B cell (primary cell): ENCODE measurements around the gene CRAT. TPM values are rescaled to one million over a fixed set of nuclear protein-coding genes. Genes with fewer than 3 reads are reported as not detected.
"Not testable (repeated sequence)": the region's sequence is repeated elsewhere in the genome, so short reads cannot be mapped to it uniquely, and the experiment has no call there.

Source experiments
- ATAC-seq: fragments of 200-7000 bp; cut with Tn5 transposase; one replicate; pipeline ENCODE4 v1.10.0; 2021; ENCODE audit warnings: low read depth, mild to moderate bottlenecking, moderate number of reproducible peaks, moderate library complexity
- CTCF ChIA-PET: fragments of 350-600 bp; sonication (Branson Sonifier 250); formaldehyde crosslinking; loops from one replicate; lab custom pipeline; 2021; ENCODE audit warnings: antibody characterized with exemption, inconsistent platforms; lab: Charles Lee
- POLR2A ChIA-PET: fragments of 350-600 bp; sonication (Branson Sonifier 250); formaldehyde crosslinking; loops from one replicate; lab custom pipeline; 2021; ENCODE audit warnings: antibody characterized with exemption; lab: Charles Lee
- DNase-seq: peaks from one replicate; pipeline ENCODE4 v3.0.0; 2013
- H2AFZ ChIP-seq: 2 replicates; pipeline ENCODE4 v1.6.1; 2012; ENCODE audit warnings: mild to moderate bottlenecking, low read depth, low read length; ENCODE audit not compliant: insufficient read depth, poor library complexity, severe bottlenecking
- H3K27ac ChIP-seq, 2 donors: 1 replicate in 1 of 2; 2 replicates in 1 of 2; pipeline ENCODE4 v1.5.1; 2012 to 2013; ENCODE audit warnings: low read length in 2 of 2, mild to moderate bottlenecking in 2 of 2, moderate library complexity in 1 of 2
- H3K27me3 ChIP-seq, 4 experiments: fragments of 200-600 bp in 1 of 4; sonication (generic) in 1 of 4; replicated peaks in 1 of 4; 1 replicate in 2 of 4; 2 replicates in 2 of 4; pipeline versions ENCODE4 v1.6.1 to v1.7.0; 2013 to 2016; ENCODE audit warnings: low read length in 3 of 4, mild to moderate bottlenecking in 2 of 4, mixed read lengths in 1 of 4, moderate library complexity in 1 of 4; ENCODE audit not compliant: insufficient read depth in 4 of 4, control insufficient read depth in 3 of 4; ENCODE audit errors: control extremely low read depth in 1 of 4
- H3K36me3 ChIP-seq, 2 experiments: replicated peaks in 1 of 2; 1 replicate in 1 of 2; 2 replicates in 1 of 2; pipeline versions ENCODE4 v1.6.1 to v1.7.1; 2013; ENCODE audit warnings: low read length in 1 of 2; ENCODE audit not compliant: insufficient read depth in 2 of 2, control insufficient read depth in 1 of 2; ENCODE audit errors: control extremely low read depth in 1 of 2, extremely low read depth in 1 of 2
- H3K4me1 ChIP-seq, 2 donors: fragments of 200-600 bp in 1 of 2; sonication (generic) in 1 of 2; 1 replicate in 1 of 2; 2 replicates in 1 of 2; pipeline versions ENCODE4 v1.5.1 to v1.6.1; 2013 to 2017; ENCODE audit warnings: low read length in 2 of 2; ENCODE audit not compliant: control insufficient read depth in 2 of 2, insufficient read depth in 2 of 2
- H3K4me2 ChIP-seq: replicated peaks from 2 replicates; pipeline ENCODE3; 2012; ENCODE audit warnings: mild to moderate bottlenecking, low read depth, low read length; ENCODE audit not compliant: poor library complexity, severe bottlenecking
- H3K4me3 ChIP-seq, 5 experiments: fragments of 200-600 bp in 1 of 5; sonication (generic) in 1 of 5; 1 replicate in 3 of 5; 2 replicates in 2 of 5; pipeline versions ENCODE4 v1.5.1 to v1.7.0; 2011 to 2016; ENCODE audit warnings: low read length in 4 of 5, mild to moderate bottlenecking in 4 of 5, low read depth in 2 of 5, control low read depth in 1 of 5, moderate library complexity in 1 of 5; ENCODE audit not compliant: insufficient read depth in 1 of 5; ENCODE audit errors: control extremely low read depth in 1 of 5, extremely low read depth in 1 of 5
- H3K79me2 ChIP-seq: fragments of 200-600 bp; sonication (generic); one replicate; pipeline ENCODE4 v1.6.0; 2016; ENCODE audit warnings: low read length; ENCODE audit not compliant: control insufficient read depth, insufficient read depth
- H3K9ac ChIP-seq: fragments of 200-600 bp; sonication (generic); 2 replicates; pipeline ENCODE4 v1.6.1; 2017; ENCODE audit warnings: mild to moderate bottlenecking, low read length, moderate library complexity
- H3K9me3 ChIP-seq, 3 donors: one replicate each; pipeline versions ENCODE4 v1.6.1 to v1.7.1; 2013; ENCODE audit warnings: low read length in 2 of 3; ENCODE audit not compliant: control insufficient read depth in 2 of 3, insufficient read depth in 1 of 3; ENCODE audit errors: control extremely low read depth in 1 of 3
- H4K20me1 ChIP-seq: 2 replicates; pipeline ENCODE4 v1.6.0; 2012; ENCODE audit warnings: mild to moderate bottlenecking, low read length; ENCODE audit not compliant: insufficient read depth, control insufficient read depth, poor library complexity, severe bottlenecking
- H3K27ac Mint-ChIP-seq: one replicate; pipeline ENCODE4 v1.8.0; 2021; ENCODE audit warnings: mixed read lengths
- H3K27me3 Mint-ChIP-seq: one replicate; pipeline ENCODE4 v1.8.0; 2021; ENCODE audit warnings: mixed read lengths
- H3K4me1 Mint-ChIP-seq: one replicate; pipeline ENCODE4 v1.8.0; 2021; ENCODE audit warnings: mixed read lengths
- H3K4me3 Mint-ChIP-seq: one replicate; pipeline ENCODE4 v1.8.0; 2021; ENCODE audit warnings: mixed read lengths
- H3K9me3 Mint-ChIP-seq: one replicate; pipeline ENCODE4 v1.8.0; 2022; ENCODE audit warnings: mixed read lengths; ENCODE audit not compliant: insufficient read depth
- CTCF ChIP-seq: fragments of 200-600 bp; IDR thresholded peaks from one replicate; pipeline ENCODE4 v1.8.0; 2022; ENCODE audit warnings: antibody characterized with exemption, mild to moderate bottlenecking
- EZH2 ChIP-seq: IDR thresholded peaks from 2 replicates; pipeline ENCODE4 v1.6.1; 2012; ENCODE audit warnings: borderline replicate concordance, low read depth, mild to moderate bottlenecking, moderate library complexity, low read length; ENCODE audit not compliant: insufficient read depth, poor library complexity, severe bottlenecking
- WGBS: methylation state at CpG from one replicate; pipeline ENCODE4 v1.1.5; 2013; ENCODE audit warnings: missing lambda C conversion rate; ENCODE audit not compliant: insufficient coverage; 5-methylcytosine and 5-hydroxymethylcytosine counted together
- intact Hi-C: fragments of 100-400 bp; cut with micrococcal nuclease; formaldehyde crosslinking; loops from one replicate; pipeline ENCODE4 v1.10.0; 2022
- polyA plus RNA-seq: library from polyadenylated mRNA; depleted of rRNA; stranded (reverse); fragments of >200 nt; gene quantifications from 2 replicates; pipeline ENCODE4 v1.2.3, GENCODE V29; 2012
- total RNA-seq, 2 donors: library from RNA; stranded (reverse); fragments of 120-200 nt in 1 of 2; gene quantifications; 1 replicate in 1 of 2; 2 replicates in 1 of 2; pipeline versions ENCODE4 v1.2.3 to v1.2.4, GENCODE V29; 2013 to 2022

Gene CRAT
- total and polyA plus RNA-seq, 2 donors (not counting 1 experiment from before 2014, with no cell fraction given) = 8.0 to 14.1 TPM

- peaks cover 4 to 8% of the 10 kb centered on the region in 2 donors for H3K4me1 ChIP-seq
- TF ChIP-seq CTCF = no peak
- TF ChIP-seq EZH2 = no peak
- intact Hi-C loops = loop anchor here (1.0 to 5.0 kb wide), 4 partner anchors 480 to 1107 kb away; no protein-coding TSS in a partner anchor
- H3K36me3 ChIP-seq = peaks cover 1 to 37% of the 10 kb centered on the region in 2 experiments
- ChIA-PET POLR2A (interaction anchor here (0.5 to 1.8 kb wide), 3 partner anchors 208 to 494 kb away, joined by 4 to 7 read pairs (median 5); no protein-coding TSS in a partner anchor), CTCF (interaction anchor here (0.7 to 18.9 kb wide), 16 partner anchors 9 to 720 kb away, joined by 3 to 382 read pairs (median 16); partner anchors contain the start of genes C9orf50, IER5L and NTMT1)
- Mint-ChIP-seq H3K4me3 (no peak overlapping the region), H3K4me1 (peaks cover 5% of the 10 kb centered on the region), H3K27me3 (no peaks in the 10 kb centered on the region), H3K27ac (peak overlapping the region; percentile 46), H3K9me3 (no peaks in the 10 kb centered on the region)
- no peak overlapping the region for H3K4me2 ChIP-seq
- 86% methylated on average over 2 of the region's 3 CpGs for WGBS
- H3K27me3 ChIP-seq = no peaks in the 10 kb centered on the region
- no peaks in the 10 kb centered on the region for H3K79me2 ChIP-seq
- no peaks in the 10 kb centered on the region for H3K9me3 ChIP-seq
- DNase-seq (no peak), ATAC-seq (no peak)
- H3K9ac ChIP-seq = no peak overlapping the region
- H2AFZ ChIP-seq = no peak overlapping the region
- H3K4me3 ChIP-seq = no peak overlapping the region
- no peak overlapping the region for H3K27ac ChIP-seq
- H4K20me1 ChIP-seq = peaks cover 8% of the 10 kb centered on the region
These were observed 20.2 kb upstream of the CRAT start for GRCh38 chr9:129130791-129131190.

DNA sequence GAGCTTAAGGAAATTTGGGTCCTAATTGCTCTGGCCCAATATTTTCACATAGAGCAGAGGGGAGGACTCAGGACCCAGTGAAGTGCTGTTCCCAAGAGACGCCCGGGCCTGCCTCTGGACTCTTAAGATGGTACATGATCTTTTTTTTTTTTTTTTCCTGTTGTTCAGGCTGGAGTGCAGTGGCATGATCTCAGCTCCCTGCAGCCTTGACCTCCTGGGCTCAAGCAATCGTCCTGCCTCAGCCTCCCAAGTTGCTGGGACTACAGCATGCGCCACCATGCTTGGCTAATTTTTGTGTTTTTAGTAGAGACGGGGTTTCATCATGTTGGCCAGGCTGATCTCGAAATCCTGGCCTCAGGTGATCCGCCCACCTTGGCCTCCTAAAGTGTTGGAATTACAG, 19.7 kb upstream of the CRAT start:
- H3K27me3 ChIP-seq, H3K9me3 ChIP-seq, DNase-seq, H3K27me3 Mint-ChIP-seq, H3K4me2 ChIP-seq, H3K79me2 ChIP-seq, H3K4me3 Mint-ChIP-seq, ATAC-seq, H3K4me1 ChIP-seq, H3K4me1 Mint-ChIP-seq, H2AFZ ChIP-seq, H3K4me3 ChIP-seq, H3K27ac ChIP-seq, H4K20me1 ChIP-seq, H3K27ac Mint-ChIP-seq, H3K9ac ChIP-seq, H3K9me3 Mint-ChIP-seq: not testable (repeated sequence)
- 100% methylated on average over 5 of the region's 7 CpGs for WGBS
- CTCF ChIA-PET = interaction anchor here (0.7 to 18.9 kb wide), 11 partner anchors 8 to 660 kb away, joined by 3 to 382 read pairs (median 29); partner anchors contain the start of genes C9orf50, IER5L and NTMT1
- intact Hi-C loops = loop anchor here (5.0 kb wide), 1 partner anchor 1107 kb away; no protein-coding TSS in a partner anchor
- peaks cover 1 to 42% of the 10 kb centered on the region in 2 experiments for H3K36me3 ChIP-seq
- POLR2A ChIA-PET = interaction anchor here (1.8 kb wide), 1 partner anchor 494 kb away, joined by 7 read pairs; no protein-coding TSS in a partner anchor
